HG03175 (cell line): Measurements from ENCODE around the gene HOXD13.

Source experiments
- ATAC-seq: cut with Tn5 transposase; IDR thresholded peaks from one replicate; pipeline ENCODE4 v1.9.1; 2021; ENCODE audit warnings: mild to moderate bottlenecking, moderate library complexity; ENCODE audit not compliant: unreplicated experiment

HOXD13 gene

DNA sequence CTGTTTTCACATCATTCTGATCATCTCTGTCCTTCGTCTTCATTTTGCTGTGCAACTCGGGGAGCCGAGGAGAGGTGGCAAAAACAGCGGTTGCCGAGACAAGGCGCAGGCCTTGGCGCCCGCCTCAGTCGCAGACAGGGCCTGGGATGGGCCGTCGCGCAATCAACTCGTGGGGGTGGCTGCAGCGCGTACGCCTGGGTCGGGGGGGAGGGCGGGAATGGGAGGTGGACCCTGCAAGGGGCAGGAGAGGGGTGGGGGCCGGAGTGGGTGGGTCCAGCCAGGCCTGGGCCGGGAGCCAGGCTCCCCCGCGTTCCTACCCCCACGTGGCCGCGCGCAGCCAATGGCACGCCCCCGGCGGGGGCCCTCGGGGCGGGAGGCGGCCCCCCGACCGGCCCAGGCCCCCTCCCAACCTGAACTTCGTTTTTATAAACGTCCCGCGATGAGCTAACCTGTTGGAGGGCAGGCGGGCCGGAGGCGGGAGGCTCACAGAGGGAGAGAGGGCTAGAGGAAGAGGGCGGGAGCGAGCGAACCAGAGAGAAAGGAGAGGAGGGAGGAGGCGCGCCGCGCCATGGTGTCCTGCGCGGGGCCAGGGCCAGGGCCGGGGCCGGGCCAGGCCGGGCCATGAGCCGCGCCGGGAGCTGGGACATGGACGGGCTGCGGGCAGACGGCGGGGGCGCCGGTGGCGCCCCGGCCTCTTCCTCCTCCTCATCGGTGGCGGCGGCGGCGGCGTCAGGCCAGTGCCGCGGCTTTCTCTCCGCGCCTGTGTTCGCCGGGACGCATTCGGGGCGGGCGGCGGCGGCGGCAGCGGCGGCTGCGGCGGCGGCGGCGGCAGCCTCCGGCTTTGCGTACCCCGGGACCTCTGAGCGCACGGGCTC lies at the start of gene HOXD13:
Gene HOXD13, plus strand, starts transcription at position 452 of the 875 bp plus-strand sequence. Its CDS starts 170 bp downstream, at position 622.
- ATAC-seq: no peak

DNA sequence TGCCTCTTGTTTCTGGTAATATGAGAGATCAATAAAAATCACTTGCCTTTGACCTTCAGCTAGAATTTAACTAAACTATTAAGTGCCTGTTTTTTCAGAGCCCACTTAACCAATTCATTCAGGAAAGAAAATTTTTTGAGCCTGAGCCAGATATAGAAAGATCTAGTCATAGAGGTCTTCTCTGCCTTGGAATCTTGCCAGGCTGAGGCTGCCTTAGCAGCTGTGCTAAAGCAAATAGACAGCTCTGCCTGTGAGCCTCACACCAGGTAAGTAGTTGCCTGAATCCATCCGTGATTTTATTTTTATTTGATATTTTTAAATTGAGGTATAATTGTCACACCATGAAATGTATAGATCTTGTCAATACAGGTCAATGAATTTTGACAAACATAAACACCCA lies 36.1 kb upstream of the HOXD13 start:
- ATAC-seq: no peak

DNA sequence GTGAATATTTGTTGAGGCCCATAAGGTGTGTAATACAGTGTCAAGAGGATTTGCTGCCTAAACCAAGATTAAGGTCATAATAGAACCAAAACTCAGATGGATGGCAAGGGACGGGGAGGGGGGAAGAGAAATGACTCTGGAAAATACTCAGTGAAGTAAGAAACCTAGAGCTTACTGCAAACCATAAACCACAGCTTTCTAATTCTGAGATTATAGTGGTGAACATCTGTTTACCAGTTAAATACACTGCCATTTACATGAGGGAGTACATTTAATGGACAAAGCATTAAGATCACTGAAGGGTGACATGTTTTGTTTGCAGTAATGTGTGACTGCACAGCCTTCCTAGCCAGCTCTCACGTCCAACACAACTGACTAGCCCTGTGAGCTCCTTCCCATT lies 28.6 kb upstream of the HOXD13 start:
- no peak for ATAC-seq

DNA sequence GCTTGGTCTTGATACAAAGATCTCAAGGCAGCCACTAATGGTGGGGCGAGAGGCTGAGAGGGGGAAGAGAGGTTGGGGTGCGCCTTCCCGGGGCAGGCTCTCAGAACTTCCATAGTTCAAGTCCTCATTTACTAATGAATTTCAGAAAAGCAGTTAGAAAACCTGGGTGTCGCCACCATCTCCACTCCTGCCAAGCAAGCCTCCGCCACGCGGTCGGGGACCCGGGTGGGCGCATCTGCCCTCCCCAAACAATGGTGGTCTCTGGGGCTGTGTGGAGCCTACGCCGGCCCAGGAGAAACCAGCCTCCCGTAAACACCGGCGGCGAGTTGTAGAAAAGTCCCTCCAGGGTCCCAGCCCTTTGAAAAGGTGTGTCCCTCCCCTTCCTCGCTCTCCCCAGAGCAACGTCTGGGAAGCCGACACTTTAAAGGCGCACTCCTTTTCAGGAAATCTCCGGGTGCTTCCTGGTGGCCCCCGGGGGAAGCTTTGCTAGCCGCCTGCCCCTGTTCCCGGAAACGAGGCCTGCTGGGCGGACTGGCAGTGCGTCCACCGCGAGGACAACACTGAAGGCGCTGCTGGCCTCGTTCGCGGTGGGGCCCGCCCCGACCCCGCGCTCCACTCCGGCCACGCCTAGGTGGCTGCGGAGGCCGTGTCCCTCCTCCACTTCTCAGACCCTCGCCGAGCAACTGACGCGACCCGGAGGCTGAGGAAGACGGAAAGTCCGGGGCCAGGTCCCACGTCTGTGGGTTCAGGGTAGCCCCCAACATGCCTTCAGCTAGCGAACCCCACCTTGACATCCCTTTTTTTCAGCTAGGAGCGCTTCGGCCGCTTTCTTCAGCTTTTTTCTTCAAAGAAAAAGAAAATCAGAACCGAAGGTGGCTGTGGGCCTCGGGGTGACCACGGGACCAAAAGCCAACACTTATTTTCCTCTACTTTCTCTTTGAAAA lies 25.6 kb upstream of the HOXD13 start:
- no peak for ATAC-seq

DNA sequence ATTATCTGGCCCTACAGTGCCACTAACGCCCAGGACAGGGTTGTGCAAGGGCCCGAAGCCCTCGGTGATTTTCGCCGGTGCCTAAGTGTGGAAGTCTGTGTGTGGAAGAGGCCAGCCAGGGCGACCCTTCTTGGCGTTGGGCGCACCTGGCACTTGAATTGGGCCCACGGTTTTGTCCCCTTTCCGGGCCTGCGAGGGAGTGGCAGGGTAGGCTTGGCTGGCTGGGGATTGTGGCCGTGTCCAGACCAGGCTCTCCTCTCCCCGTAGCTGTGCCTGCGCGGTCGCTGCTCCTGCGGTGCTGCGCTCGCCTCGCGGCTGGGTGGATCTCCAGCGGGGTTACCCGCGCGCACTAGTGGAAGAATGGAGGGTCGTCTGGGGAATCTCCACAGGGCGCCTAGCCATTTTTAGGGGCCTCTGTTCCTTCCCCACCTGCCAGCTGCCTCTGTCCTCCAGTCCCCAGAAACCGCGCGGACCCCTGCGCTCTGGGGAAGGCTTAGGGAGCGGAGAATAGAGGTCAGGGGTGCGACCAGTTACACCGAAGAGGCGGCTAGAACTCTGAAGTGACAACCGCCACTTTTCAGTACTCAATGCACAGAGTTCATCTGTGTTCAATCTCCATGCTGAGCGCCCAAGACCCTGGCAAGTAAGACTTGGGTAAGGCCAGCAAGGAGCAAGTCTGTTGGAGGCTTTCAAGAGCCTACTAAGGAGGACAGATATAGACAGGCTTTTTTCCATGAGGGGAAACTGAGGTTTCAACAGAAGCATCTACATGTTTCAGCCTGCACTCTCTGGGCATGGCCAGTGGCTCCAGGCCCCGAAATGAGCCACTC lies 24.7 kb upstream of the HOXD13 start:
- no peak for ATAC-seq

DNA sequence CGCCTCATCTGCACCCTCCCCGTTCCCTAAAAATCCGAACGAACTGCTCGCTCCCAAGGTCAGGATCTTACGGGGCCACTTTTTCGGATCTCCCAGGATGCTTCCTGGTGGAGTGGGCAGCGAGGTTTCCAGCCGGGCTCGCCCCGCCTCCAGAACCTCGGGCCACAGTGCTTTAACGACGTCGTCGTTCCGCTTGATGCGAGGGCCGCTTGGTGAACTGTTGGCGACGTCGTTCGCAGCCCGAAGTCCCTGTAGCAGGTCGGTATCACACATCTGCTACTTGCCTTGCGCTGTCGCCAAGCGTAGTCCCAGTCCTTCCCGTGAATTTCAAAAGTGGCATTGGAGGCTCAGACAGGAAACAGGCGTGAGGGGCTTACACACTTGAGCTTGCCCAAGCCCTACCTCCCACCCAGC lies 24.1 kb upstream of the HOXD13 start:
- no peak for ATAC-seq

DNA sequence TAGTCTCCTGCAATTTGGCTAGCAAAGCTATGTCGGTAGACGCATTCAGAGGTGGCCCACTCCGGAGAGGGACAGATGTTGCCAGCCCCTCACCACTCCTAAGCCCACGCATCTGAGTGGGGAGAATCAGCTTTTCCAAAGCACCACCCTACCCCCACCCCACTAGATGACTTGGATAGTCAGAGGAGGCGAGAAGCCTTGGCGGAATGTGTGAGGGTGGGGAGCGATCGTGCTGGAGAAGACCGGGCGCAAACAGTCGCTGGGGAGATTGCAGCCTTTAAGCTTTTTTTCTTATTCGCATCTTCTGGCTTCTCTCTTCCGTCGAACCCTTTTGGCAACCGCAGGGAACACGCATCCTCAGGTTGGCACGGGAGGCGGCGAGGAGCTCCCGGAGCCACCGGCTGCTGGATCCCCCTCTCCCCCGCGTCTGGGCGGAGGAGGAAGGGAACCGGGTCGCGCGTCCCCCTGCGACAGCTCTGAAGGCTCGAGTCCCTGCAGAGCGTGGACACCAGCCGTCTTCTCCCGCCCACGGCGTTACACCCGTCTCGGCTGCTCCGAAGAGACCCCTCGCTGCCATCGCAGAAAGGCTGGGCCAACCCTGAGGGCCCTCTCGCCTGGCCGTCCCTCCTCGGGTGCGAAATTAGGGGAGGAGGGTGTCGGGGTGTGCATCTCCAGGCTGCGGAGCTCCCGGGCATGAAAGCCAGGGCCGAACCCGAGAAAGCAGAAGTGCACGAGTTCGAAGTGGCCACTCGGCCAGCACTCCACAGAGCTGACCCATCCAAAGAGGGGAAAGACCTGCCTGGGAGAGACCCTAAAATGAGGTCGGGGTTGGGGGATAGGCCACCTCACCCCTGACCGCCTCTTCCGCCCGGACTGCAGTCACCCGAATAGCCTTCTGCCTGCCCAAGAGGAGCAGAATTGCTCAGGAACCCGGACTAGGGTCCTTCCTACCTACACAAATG lies 20.9 kb upstream of the HOXD13 start:
- ATAC-seq: no peak

DNA sequence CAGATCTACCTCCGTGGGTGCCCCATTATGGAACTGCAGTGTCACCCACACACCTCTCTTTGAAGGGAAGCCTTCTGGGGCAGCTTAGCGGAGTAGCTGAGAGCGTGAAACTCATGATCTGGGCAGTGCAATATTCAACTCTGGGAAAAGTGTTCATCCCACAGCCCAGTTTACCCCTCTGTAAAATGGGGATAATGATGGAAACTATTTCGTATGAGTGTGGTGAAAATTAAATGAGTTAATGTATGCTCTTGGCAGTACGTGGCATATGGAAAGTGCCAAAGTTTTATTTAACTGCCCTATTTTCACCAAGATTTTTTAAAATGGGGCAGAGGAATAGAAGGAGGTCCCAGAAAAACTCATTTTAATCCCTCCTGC lies 20.2 kb upstream of the HOXD13 start:
- ATAC-seq: no peak

DNA sequence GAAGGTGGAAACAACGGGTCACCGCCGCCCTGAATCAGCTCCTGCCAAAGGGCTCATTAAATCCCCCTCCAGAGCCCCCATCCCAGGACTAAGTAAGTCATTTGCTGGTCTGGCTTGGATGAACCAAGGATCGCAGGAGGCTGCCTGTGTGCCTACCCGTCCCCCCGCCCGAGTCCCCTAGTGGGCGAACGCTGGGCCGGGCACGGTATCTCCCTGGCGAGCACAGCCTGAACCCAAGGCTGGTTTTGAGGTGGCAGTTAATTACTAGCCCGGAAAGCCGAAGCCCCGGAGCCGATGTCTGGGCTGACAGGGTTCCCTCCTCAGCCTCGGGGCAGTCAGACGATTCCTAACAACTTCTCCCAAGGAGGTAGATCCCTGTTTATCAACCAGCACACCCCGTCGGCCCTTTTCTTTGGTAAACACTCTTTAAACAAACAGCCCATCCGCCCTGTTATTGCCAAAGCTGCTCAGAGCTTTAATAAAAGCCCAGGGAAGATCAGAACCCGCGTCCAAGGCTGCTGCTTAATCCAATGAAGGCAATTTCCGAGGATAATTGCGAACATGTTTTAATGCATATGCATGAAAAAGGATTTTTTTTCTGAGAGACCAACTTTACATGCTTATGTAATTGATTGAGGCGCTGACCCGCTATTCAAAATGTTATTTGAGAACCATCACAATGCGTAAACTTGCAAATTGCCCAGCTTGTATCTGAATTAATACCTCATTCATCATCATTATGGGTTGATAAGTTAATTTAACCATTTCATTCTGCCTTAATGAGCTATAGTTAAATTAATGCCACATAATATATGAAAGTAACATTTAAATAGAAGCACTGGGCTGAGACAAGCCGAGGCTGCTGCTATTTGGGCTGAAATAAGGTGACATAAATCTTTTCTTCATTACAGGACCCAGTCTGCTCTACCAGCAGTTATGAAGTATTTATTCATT lies 19.3 kb upstream of the HOXD13 start:
- no peak for ATAC-seq

DNA sequence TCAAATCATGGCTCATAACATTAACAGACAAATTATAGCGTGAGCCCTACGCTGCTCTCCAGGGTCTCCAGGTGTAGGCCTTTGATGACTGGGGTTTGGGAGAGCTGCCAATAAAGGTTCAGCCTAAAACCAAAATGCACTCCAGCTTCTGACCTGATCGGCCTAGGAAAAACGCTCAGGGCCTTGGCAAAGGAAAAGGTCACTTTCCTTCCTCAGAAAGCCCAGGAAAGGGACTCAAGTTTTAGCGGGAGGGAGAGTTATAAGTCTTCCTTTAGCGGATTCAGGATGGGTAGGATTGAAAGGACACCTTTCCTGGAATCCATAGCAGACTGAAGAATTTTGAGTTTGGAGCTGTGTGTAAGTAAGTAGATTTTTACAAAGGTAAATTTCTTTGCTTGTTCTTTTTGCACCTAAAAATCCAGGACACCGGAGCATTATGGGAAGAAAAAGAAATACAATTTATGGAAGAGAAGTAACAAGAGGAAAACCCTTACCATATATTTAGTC lies 17.5 kb upstream of the HOXD13 start:
- ATAC-seq: no peak

DNA sequence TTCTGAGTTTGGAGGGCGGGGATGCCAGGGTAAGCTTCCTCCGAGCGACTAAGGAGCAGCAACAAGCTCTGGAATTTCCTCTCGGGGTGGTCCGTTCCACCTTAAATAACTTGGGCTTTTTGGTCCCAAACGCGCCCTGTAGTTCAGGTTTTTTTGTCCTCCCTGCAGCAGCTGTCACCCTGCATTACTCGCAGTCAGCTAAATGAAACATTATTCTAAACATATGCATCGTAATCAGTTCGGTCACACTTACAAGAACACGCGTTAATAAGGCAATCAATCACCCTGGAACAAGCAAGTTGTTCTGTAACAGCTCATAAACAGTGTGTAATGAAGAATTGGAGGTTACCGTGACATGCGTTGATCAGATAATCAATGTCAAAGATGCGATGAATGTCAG lies 17.0 kb upstream of the HOXD13 start:
- ATAC-seq: no peak

DNA sequence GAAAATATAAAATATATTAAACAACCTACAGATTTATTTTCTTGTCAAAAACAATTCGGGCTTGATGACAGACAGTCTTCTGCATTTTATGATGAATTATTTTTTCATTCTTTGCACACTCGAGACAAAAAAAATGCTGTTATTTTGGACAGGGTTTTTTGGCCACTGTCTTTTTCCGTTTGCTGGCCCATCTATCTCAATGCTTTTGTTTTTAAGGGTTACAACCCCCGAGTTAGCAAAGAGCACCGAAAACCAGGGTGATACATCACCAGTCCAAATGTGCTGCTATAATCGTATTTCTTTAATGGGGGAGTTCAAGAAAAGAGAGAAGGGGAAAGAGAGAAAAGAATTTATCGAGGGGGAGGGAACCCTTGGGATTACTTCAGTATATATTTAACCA lies 16.5 kb upstream of the HOXD13 start:
- ATAC-seq: no peak

DNA sequence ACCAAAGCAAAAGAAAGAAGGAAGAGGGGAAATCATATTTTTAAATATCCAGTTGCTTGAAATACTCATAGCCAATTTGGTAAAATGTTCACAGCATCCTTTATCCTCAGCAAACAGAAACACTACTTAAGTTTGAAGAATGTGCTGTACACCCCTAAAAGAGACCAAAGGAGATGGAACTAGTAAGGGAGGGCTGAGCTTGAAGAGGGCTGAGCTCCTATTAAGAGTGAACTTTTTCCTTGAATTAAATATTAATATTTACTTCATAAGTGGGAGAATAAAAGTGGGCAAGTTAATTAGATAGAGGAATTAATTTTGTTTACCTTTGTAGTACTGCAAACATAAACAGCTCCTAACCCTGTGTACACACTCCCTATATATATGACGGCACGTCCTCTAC lies 15.7 kb upstream of the HOXD13 start:
- ATAC-seq: no peak

DNA sequence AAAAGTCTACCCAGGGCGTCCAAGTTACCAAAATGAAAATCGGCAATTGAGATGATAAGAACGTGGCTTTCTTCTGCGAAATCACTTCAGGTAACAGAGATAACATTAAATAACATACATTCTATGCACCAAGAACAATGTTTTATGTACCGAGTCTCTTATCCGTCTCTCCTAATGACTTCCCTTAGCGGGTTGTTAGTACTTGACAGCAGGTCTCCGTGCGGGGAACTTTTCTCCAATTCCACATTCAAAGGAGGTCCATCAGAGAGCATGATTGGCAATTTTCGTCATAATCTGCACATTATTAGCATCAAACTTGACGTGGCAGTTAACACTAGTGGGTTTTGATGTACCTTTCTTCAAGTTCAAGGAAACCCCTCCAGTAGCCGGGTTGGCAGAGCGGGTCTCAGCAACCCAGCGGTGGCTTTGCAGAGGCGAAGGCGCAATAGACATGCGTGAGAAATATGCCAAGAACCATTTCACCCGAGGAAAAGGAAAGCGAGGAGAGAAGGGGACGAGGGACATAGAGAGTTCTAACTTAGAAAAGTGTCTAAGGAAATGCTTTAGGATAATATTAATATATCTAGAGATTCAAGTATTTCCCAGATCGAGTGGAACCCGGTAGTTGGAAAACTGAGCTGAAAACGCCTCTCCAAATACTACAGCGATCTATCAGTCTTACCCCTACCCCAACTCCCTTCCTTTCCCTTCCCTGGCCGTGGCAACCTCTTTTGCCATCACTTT lies 13.8 kb upstream of the HOXD13 start:
- ATAC-seq: no peak

DNA sequence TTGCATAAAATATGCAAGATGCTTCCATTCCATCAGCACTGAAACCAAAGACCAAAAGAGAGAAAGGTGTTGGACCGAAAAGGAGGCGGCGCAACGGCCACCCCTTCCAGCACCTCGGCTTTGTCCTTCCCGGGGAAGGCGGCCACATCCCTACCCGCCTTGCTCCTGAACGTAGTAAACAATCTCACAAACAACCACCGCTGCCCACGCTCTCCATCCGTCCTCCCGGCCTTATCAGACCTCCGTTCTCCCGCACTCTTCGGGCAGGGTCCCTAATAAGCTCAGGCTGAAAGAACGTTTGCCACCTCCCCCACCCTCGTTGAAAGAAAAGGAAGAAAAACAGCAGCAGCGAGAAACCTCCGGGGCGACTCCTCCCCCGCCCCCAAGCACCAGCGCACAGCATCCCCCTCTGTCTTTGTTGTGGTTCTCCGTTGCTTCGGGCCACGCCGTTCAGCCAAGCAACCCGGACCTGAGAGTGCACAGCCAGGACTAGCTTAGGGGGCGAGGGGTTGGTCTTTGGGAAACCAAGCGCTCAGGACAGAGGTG lies 13.2 kb upstream of the HOXD13 start:
- ATAC-seq: no peak

DNA sequence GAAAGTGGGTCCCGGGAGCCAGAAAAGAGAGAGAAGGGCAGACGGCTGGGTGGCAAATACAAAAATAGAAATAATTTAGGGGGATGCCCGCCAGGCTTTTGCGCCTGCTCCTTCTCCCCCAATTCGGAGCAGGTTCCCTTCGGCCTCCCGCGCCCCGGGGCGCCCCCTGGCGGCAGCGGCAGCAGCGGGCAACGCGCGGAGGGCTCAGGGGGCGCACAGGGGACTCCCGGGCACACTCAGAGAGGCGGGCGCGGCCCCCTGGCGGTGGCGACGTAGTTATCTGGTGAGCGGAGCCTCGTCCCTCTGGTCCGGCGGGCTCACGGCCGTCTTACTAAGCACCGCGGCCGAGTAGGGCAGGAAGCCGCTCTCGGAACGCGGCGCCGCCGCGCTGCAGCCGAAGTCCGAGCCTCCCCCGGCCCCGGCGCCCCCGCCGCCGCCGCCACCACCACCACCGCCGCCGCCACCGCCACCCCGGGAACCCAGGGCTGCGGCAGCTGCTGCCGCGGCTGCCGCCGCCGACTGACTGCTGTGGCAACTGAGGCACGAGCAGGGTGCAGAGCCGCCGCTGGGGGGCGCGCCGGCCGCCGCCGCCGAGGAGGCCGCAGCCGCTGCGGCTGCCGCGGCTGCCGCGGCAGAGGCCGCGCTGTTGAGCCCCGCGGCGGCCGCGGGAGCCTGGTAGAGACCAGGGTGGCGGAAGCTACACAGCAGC lies 12.5 kb upstream of the HOXD13 start:
- no peak for ATAC-seq
